Measurements from ENCODE around the gene CFAP107. TPM values are rescaled to one million over a fixed set of nuclear protein-coding genes. Genes with fewer than 3 reads are reported as not detected.

Gene CFAP107
- total and polyA plus RNA-seq, 2 experiments from 2014 or later = not detected

DNA sequence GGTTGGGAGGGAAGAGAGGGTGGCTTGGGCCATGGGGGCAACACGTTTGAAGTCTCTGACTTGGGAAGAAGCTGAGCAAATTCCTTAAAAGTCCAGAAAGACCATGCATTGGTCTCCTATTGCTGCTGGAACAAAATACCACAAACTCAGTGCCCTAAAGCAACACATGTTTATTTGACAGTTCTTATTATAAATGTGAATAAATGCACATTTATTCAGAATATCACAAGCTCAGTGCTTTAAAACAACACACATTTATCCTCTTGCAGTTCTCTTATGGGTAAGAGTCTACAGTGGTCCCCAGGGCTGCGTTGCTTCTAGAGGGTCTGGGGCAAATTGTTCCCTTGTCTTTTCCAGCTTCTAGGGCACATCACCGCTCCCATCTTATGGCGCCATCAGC is 17.5 kb downstream of the CFAP107 start:
- Histone ChIP-seq H3K9me3 (ENCODE audit: low read depth) (no peaks in the 10 kb centered on the region), H2AFZ (no peak overlapping the region), H3K27ac (no peak overlapping the region), H3K4me3 (no peak overlapping the region), H3K79me2 (no peaks in the 10 kb centered on the region), H4K20me1 (ENCODE audit: insufficient read depth, poor library complexity, severe bottlenecking) (no peaks in the 10 kb centered on the region), H3K27me3 (no peaks in the 10 kb centered on the region), H3K36me3 (replicated peaks; ENCODE audit: insufficient read depth, low read depth) (no peaks in the 10 kb centered on the region), H3K9me2 (replicated peaks; ENCODE audit: insufficient read depth) (no peaks in the 10 kb centered on the region), H3K4me1 (ENCODE audit: insufficient read depth) (no peaks in the 10 kb centered on the region), H3K4me2 (no peak overlapping the region)
- WGBS (ENCODE audit: low lambda C conversion rate, missing lambda C conversion rate) = 79% methylated on average over 4 of the region's 4 CpGs
- TF ChIP-seq EZH2phosphoT487 (IDR thresholded peaks at IDR 0.05; ENCODE audit: low read depth, severe bottlenecking, unreplicated experiment) = no peak
- TF ChIP-seq, protein P1, sequence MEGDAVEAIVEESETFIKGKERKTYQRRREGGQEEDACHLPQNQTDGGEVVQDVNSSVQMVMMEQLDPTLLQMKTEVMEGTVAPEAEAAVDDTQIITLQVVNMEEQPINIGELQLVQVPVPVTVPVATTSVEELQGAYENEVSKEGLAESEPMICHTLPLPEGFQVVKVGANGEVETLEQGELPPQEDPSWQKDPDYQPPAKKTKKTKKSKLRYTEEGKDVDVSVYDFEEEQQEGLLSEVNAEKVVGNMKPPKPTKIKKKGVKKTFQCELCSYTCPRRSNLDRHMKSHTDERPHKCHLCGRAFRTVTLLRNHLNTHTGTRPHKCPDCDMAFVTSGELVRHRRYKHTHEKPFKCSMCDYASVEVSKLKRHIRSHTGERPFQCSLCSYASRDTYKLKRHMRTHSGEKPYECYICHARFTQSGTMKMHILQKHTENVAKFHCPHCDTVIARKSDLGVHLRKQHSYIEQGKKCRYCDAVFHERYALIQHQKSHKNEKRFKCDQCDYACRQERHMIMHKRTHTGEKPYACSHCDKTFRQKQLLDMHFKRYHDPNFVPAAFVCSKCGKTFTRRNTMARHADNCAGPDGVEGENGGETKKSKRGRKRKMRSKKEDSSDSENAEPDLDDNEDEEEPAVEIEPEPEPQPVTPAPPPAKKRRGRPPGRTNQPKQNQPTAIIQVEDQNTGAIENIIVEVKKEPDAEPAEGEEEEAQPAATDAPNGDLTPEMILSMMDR (IDR thresholded peaks at IDR 0.05; ENCODE audit: poor library complexity) = no peak
- no peak for TF ChIP-seq EZH2 (IDR thresholded peaks at IDR 0.05; ENCODE audit: borderline replicate concordance)
- no peak for DNase-seq (ENCODE audit: low spot score)

DNA sequence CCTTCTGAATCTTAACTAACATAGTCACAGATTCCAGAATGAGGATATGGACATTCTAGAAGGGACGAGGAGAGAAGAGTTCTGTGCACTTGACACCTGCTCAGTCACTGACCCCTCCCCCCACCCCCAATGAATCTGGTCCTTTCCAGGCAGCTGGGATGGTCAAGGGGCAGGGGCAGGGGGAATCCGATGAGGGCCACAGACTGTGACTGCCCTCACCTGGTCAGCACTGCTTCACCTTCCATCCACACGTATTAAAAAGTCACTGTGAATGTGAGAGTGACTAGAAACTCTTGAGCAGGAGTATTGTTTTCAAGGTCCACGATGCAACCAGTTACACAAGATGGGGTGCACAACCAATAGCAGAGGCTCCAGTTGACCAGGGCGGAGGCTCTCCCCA is 18.0 kb downstream of the CFAP107 start:
- H4K20me1 ChIP-seq (ENCODE audit: insufficient read depth, poor library complexity, severe bottlenecking) = no peaks in the 10 kb centered on the region
- TF ChIP-seq EZH2phosphoT487 (IDR thresholded peaks at IDR 0.05; ENCODE audit: low read depth, severe bottlenecking, unreplicated experiment) (no peak), EZH2 (IDR thresholded peaks at IDR 0.05; ENCODE audit: borderline replicate concordance) (no peak)
- TF ChIP-seq, protein P1 (IDR thresholded peaks at IDR 0.05; ENCODE audit: poor library complexity) = no peak
- no peak for DNase-seq (ENCODE audit: low spot score)
- H3K36me3 ChIP-seq (replicated peaks; ENCODE audit: insufficient read depth, low read depth) = no peaks in the 10 kb centered on the region
- no peaks in the 10 kb centered on the region for H3K9me3 ChIP-seq (ENCODE audit: low read depth)
- no peak overlapping the region for H2AFZ ChIP-seq
- H3K4me1 ChIP-seq (ENCODE audit: insufficient read depth) = no peaks in the 10 kb centered on the region
- no peaks in the 10 kb centered on the region for H3K27me3 ChIP-seq
- H3K4me2 ChIP-seq = no peak overlapping the region
- no peaks in the 10 kb centered on the region for H3K9me2 ChIP-seq (replicated peaks; ENCODE audit: insufficient read depth)
- H3K4me3 ChIP-seq = no peak overlapping the region
- H3K27ac ChIP-seq = no peak overlapping the region
- no peaks in the 10 kb centered on the region for H3K79me2 ChIP-seq
- WGBS (ENCODE audit: low lambda C conversion rate, missing lambda C conversion rate) = 72% methylated on average over 5 of the region's 5 CpGs

DNA sequence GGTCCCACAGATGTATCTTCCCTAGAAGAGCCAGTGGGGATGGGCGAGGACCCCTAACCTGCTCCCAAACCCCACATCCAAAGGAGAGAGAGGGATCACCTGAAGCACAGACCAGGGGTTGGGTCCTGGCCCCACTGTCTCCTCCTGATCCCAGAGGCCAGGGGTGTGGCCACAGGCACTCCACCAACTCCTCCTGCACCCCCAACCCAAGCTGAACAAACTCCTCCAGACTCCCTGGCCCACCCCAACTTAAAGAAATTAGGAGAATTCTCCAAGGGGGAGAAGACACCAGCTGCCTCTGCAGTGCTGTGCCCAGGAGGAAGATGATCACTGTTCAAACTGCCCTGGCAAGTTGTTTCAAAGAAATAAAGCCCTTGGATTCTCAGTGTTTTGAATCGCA is 23.0 kb downstream of the CFAP107 start:
- TF ChIP-seq EZH2 (IDR thresholded peaks at IDR 0.05; ENCODE audit: borderline replicate concordance) (no peak), EZH2phosphoT487 (IDR thresholded peaks at IDR 0.05; ENCODE audit: low read depth, severe bottlenecking, unreplicated experiment) (no peak)
- TF ChIP-seq, protein P1 (IDR thresholded peaks at IDR 0.05; ENCODE audit: poor library complexity) = no peak
- no peak overlapping the region for H3K27ac ChIP-seq
- no peak overlapping the region for H2AFZ ChIP-seq
- no peaks in the 10 kb centered on the region for H3K79me2 ChIP-seq
- no peaks in the 10 kb centered on the region for H3K9me2 ChIP-seq (replicated peaks; ENCODE audit: insufficient read depth)
- H3K4me1 ChIP-seq (ENCODE audit: insufficient read depth) = no peaks in the 10 kb centered on the region
- no peak overlapping the region for H3K4me2 ChIP-seq
- 86% methylated on average over 2 of the region's 2 CpGs for WGBS (ENCODE audit: low lambda C conversion rate, missing lambda C conversion rate)
- H3K36me3 ChIP-seq (replicated peaks; ENCODE audit: insufficient read depth, low read depth) = no peaks in the 10 kb centered on the region
- no peak overlapping the region for H3K4me3 ChIP-seq
- no peaks in the 10 kb centered on the region for H3K27me3 ChIP-seq
- no peaks in the 10 kb centered on the region for H3K9me3 ChIP-seq (ENCODE audit: low read depth)
- DNase-seq (ENCODE audit: low spot score) = no peak
- H4K20me1 ChIP-seq (ENCODE audit: insufficient read depth, poor library complexity, severe bottlenecking) = no peaks in the 10 kb centered on the region

All from hepatocyte (in vitro differentiated cells).